ENCODE results near the gene CREB3. TPM values are rescaled to one million over a fixed set of nuclear protein-coding genes. Genes with fewer than 3 reads are reported as not detected.

Gene CREB3
- total RNA-seq, 1 donor from 2014 or later = 35.9 TPM

DNA sequence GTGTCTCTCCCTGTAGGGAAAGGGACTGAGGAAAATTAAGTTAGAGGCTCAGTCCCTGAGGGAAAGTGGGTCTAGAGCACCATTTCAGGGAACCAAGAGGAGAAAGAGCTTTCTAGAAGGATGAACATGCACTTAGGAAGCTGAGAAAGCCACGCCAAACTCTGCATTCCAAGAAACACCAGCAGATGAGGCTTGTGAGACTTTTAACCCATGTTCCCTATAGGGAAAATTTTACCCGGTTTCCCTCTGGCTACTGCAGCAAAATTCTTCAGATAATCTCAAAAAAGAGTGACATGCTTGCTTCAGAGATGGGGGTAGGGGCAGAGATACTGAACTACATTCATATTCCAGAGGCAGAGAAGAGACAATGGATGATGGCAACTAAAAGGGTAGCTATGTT lies 9.0 kb upstream of the CREB3 start:
- H3K4me1 Mint-ChIP-seq = no peaks in the 10 kb centered on the region
- H3K27me3 Mint-ChIP-seq (ENCODE audit: low read depth) = no peaks in the 10 kb centered on the region
- TF ChIP-seq, protein P1, sequence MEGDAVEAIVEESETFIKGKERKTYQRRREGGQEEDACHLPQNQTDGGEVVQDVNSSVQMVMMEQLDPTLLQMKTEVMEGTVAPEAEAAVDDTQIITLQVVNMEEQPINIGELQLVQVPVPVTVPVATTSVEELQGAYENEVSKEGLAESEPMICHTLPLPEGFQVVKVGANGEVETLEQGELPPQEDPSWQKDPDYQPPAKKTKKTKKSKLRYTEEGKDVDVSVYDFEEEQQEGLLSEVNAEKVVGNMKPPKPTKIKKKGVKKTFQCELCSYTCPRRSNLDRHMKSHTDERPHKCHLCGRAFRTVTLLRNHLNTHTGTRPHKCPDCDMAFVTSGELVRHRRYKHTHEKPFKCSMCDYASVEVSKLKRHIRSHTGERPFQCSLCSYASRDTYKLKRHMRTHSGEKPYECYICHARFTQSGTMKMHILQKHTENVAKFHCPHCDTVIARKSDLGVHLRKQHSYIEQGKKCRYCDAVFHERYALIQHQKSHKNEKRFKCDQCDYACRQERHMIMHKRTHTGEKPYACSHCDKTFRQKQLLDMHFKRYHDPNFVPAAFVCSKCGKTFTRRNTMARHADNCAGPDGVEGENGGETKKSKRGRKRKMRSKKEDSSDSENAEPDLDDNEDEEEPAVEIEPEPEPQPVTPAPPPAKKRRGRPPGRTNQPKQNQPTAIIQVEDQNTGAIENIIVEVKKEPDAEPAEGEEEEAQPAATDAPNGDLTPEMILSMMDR (conservative IDR thresholded peaks at IDR 0.05) = no peak
- DNase-seq (ENCODE audit: low read depth, low spot score) = no peak
- H3K27ac Mint-ChIP-seq (ENCODE audit: unreplicated experiment) = no peak overlapping the region
- no peak overlapping the region for H3K4me3 Mint-ChIP-seq
- peaks cover 20% of the 10 kb centered on the region for H3K36me3 Mint-ChIP-seq (ENCODE audit: low read depth)
- no peaks in the 10 kb centered on the region for H3K9me3 Mint-ChIP-seq

DNA sequence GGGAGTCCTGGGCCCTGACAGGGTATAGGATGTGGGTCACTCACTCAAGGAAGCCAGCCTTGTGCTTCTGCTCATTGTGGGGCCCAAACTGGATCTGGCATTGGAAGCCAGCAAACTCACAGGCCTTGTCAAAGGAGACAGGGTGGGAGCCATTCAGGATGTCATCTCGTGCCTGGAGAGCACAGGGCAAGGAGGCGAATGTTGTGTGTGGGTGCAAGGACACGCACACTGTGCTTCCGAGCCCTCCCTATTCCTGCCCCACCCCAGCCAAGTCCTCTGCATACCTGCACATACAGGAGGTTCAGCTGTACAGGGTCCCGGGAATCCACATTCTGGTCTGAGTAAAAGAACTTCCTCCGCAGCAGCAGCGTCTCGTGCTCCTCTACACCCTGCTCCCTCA lies 8.6 kb upstream of the CREB3 start:
- Mint-ChIP-seq H3K4me3 (no peak overlapping the region), H3K9me3 (no peaks in the 10 kb centered on the region), H3K4me1 (no peaks in the 10 kb centered on the region), H3K36me3 (ENCODE audit: low read depth) (peaks cover 19% of the 10 kb centered on the region), H3K27ac (ENCODE audit: unreplicated experiment) (no peak overlapping the region), H3K27me3 (ENCODE audit: low read depth) (no peaks in the 10 kb centered on the region)
- TF ChIP-seq, protein P1 (conservative IDR thresholded peaks at IDR 0.05) = no peak
- no peak for DNase-seq (ENCODE audit: low read depth, low spot score)

DNA sequence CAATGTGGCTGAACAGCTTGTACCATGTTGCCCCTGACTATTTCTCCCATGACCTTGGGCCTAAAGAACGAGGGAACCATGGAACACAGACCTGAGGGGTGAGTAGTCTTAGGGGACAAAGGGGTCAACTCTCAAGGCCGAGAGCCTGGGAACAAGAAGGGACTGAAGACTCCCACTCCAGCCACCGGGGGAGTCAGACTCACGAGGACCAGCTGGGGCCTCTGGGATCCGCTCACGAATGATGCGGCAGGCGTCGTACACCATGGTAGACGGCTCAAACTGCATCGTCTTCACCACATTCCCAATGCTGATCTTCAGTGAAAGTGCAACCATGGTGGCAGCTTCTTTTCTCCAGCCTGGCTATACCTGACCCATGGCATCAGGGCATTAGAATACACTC lies 7.1 kb upstream of the CREB3 start:
- no peak for DNase-seq (ENCODE audit: low read depth, low spot score)
- H3K36me3 Mint-ChIP-seq (ENCODE audit: low read depth) = peaks cover 19% of the 10 kb centered on the region
- H3K27ac Mint-ChIP-seq (ENCODE audit: unreplicated experiment) = no peak overlapping the region
- no peaks in the 10 kb centered on the region for H3K27me3 Mint-ChIP-seq (ENCODE audit: low read depth)
- H3K4me3 Mint-ChIP-seq = no peak overlapping the region
- TF ChIP-seq, protein P1 (conservative IDR thresholded peaks at IDR 0.05) = no peak
- H3K9me3 Mint-ChIP-seq = no peaks in the 10 kb centered on the region
- no peaks in the 10 kb centered on the region for H3K4me1 Mint-ChIP-seq

DNA sequence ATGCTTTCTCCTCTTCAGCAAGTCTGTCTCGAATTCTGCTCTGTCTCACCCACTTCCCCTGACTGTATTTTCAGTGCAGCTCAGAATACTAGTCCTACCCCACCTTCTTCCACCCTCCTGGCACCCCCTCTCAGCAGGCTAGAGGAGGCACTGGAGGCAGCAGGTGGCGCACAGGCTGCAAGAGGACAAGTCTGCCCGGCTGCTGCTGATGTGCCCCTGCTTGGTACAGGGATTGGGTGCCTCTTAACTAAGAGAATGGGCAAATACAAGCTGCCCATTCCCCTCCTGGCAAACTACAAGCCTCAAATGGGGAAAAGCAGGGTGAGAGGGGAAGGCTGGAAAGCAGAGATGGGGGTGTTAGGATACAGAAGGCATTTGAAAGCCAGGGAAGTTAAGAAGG lies 5.5 kb upstream of the CREB3 start:
- Mint-ChIP-seq H3K4me1 (no peaks in the 10 kb centered on the region), H3K27me3 (ENCODE audit: low read depth) (no peaks in the 10 kb centered on the region), H3K27ac (ENCODE audit: unreplicated experiment) (peak overlapping the region; percentile 53), H3K4me3 (no peak overlapping the region), H3K36me3 (ENCODE audit: low read depth) (peaks cover 14% of the 10 kb centered on the region), H3K9me3 (no peaks in the 10 kb centered on the region)
- no peak for DNase-seq (ENCODE audit: low read depth, low spot score)
- TF ChIP-seq, protein P1 (conservative IDR thresholded peaks at IDR 0.05) = no peak

DNA sequence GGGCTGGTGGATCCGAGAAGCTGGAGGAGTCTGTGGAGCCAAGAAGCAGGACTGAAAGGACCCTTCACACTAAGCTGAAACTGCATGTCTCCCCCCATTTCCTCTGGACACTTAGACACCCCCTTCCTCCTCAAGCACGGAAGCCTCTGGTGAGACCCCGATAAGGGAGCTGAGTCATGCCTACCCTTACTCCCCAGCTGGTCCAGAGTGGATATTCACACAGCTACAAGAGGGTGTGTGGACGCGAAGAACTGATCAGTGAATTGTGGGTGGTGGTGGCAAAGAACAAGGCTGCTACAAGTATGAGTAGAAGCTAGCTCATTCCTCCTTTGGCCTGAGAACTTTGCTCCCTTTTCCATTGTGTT lies 4.8 kb upstream of the CREB3 start:
- Mint-ChIP-seq H3K4me3 (no peak overlapping the region), H3K4me1 (no peaks in the 10 kb centered on the region)

More for the DNA sequence above, 4.8 kb upstream of the CREB3 start:
- DNase-seq (ENCODE audit: low read depth, low spot score) = no peak
- Mint-ChIP-seq H3K27me3 (ENCODE audit: low read depth) (no peaks in the 10 kb centered on the region), H3K9me3 (no peaks in the 10 kb centered on the region), H3K36me3 (ENCODE audit: low read depth) (peaks cover 11% of the 10 kb centered on the region), H3K27ac (ENCODE audit: unreplicated experiment) (no peak overlapping the region)
- TF ChIP-seq, protein P1 (conservative IDR thresholded peaks at IDR 0.05) = no peak
